ENCODE results near the gene CDAN1.
"Not testable (repeated sequence)": the region's sequence is repeated elsewhere in the genome, so short reads cannot be mapped to it uniquely, and the experiment has no call there.

Gene CDAN1

DNA sequence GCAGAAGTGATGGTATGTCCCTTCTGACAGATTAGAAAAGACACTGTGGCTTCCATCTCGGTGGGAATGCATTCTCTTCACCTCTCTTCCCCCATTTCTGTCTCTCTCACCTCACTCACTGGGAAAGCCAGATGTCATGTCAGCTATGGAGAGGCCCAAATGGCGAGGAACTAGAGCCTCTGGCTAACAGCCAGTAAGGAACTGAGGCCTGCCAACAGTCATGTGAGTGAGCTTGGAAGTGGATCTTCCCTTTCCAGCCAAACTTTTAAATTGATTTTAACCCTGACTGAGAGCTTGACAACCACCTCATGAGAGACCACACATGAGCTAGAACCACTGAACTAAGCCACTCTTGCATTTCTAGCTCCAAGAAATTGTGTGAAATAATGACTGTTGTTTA lies 35.2 kb upstream of the CDAN1 start:
- Histone ChIP-seq H2AFZ (ENCODE audit: low read depth, low read length, severe bottlenecking) (no peak overlapping the region), H3K9me3 (ENCODE audit: insufficient read depth, low read length) (no peaks in the 10 kb centered on the region), H3K27ac (ENCODE audit: low read depth, low read length) (no peak overlapping the region), H3K9me2 (replicated peaks; ENCODE audit: insufficient read depth, low read length) (no peaks in the 10 kb centered on the region), H3K79me2 (ENCODE audit: insufficient read depth, low read length) (no peaks in the 10 kb centered on the region), H3K36me3 (ENCODE audit: low read length) (no peaks in the 10 kb centered on the region), H3K4me2 (ENCODE audit: low read depth, low read length, poor library complexity, severe bottlenecking) (no peak overlapping the region), H4K20me1 (ENCODE audit: low read depth, low read length) (no peaks in the 10 kb centered on the region), H3F3A (ENCODE audit: insufficient read depth) (no peaks in the 10 kb centered on the region), H3K4me3 (ENCODE audit: insufficient read depth, low read length, poor library complexity, severe bottlenecking) (no peak overlapping the region), H3K27me3 (ENCODE audit: low read length) (no peaks in the 10 kb centered on the region), H3K9ac (ENCODE audit: low read length) (no peak overlapping the region)
- TF ChIP-seq, protein P1, sequence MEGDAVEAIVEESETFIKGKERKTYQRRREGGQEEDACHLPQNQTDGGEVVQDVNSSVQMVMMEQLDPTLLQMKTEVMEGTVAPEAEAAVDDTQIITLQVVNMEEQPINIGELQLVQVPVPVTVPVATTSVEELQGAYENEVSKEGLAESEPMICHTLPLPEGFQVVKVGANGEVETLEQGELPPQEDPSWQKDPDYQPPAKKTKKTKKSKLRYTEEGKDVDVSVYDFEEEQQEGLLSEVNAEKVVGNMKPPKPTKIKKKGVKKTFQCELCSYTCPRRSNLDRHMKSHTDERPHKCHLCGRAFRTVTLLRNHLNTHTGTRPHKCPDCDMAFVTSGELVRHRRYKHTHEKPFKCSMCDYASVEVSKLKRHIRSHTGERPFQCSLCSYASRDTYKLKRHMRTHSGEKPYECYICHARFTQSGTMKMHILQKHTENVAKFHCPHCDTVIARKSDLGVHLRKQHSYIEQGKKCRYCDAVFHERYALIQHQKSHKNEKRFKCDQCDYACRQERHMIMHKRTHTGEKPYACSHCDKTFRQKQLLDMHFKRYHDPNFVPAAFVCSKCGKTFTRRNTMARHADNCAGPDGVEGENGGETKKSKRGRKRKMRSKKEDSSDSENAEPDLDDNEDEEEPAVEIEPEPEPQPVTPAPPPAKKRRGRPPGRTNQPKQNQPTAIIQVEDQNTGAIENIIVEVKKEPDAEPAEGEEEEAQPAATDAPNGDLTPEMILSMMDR (IDR thresholded peaks at IDR 0.05; ENCODE audit: insufficient read depth, low read length, poor library complexity, severe bottlenecking) = no peak
- no peak for TF ChIP-seq EZH2phosphoT487 (conservative IDR thresholded peaks at IDR 0.05; ENCODE audit: low read length)

DNA sequence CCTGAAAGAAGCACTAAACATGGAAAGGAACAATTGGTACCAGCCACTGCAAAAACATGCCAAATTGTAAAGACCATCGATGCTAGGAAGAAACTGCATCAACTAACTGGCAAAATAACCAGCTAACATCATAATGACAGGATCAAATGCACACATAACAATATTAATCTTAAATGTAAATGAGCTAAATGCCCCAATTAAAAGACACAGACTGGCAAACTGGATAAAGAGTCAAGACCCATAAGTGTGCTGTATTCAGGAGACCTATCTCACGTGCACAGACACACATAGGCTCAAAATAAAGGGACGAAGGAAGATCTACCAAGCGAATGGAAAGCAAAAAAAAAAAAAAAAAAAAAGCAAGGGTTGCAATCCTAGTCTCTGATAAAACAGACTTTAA lies 29.2 kb upstream of the CDAN1 start:
- H3K4me3 ChIP-seq (ENCODE audit: insufficient read depth, low read length, poor library complexity, severe bottlenecking); H3K36me3 ChIP-seq (ENCODE audit: low read length); H3K27me3 ChIP-seq (ENCODE audit: low read length); H3K9me2 ChIP-seq (replicated peaks; ENCODE audit: insufficient read depth, low read length); H3K9ac ChIP-seq (ENCODE audit: low read length); H3F3A ChIP-seq (ENCODE audit: insufficient read depth); H3K4me2 ChIP-seq (ENCODE audit: low read depth, low read length, poor library complexity, severe bottlenecking); H3K27ac ChIP-seq (ENCODE audit: low read depth, low read length); H2AFZ ChIP-seq (ENCODE audit: low read depth, low read length, severe bottlenecking); H4K20me1 ChIP-seq (ENCODE audit: low read depth, low read length); H3K79me2 ChIP-seq (ENCODE audit: insufficient read depth, low read length); H3K9me3 ChIP-seq (ENCODE audit: insufficient read depth, low read length): not testable (repeated sequence)

DNA sequence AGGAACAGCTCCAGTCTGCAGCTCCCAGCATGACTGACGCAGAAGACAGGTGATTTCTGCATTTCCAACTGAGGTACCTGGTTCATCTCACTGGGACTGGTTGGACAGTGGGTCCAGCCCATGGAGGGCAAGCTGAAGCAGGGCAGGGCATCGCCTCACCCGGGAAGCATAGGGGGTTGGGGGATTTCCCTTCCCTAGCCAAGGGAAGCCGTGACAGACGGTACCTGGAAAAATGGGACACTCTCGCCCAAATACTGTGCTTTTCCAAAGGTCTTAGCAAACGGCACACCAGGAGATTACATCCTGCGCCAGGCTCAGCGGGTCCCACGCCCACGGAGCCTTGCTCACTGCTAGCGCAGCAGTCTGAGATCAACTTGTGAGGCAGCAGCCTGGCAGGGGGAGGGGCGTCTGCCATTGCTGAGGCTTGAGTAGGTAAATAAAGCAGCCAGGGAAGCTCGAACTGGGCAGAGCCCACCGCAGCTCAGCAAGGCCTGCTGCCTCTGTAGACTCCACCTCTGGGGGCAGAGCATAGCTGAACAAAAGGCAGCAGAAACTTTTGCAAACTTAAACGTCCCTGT lies 27.3 kb upstream of the CDAN1 start:
- not testable (repeated sequence) for H3K36me3 ChIP-seq (ENCODE audit: low read length); H3K9ac ChIP-seq (ENCODE audit: low read length); H3K4me3 ChIP-seq (ENCODE audit: insufficient read depth, low read length, poor library complexity, severe bottlenecking); H2AFZ ChIP-seq (ENCODE audit: low read depth, low read length, severe bottlenecking); H3K79me2 ChIP-seq (ENCODE audit: insufficient read depth, low read length); H3K4me2 ChIP-seq (ENCODE audit: low read depth, low read length, poor library complexity, severe bottlenecking); H4K20me1 ChIP-seq (ENCODE audit: low read depth, low read length); H3K27ac ChIP-seq (ENCODE audit: low read depth, low read length); H3F3A ChIP-seq (ENCODE audit: insufficient read depth); H3K27me3 ChIP-seq (ENCODE audit: low read length); H3K9me2 ChIP-seq (replicated peaks; ENCODE audit: insufficient read depth, low read length)
- H3K9me3 ChIP-seq (ENCODE audit: insufficient read depth, low read length) = peaks cover 12% of the 10 kb centered on the region; the same call in 1 of the 2 replicates

DNA sequence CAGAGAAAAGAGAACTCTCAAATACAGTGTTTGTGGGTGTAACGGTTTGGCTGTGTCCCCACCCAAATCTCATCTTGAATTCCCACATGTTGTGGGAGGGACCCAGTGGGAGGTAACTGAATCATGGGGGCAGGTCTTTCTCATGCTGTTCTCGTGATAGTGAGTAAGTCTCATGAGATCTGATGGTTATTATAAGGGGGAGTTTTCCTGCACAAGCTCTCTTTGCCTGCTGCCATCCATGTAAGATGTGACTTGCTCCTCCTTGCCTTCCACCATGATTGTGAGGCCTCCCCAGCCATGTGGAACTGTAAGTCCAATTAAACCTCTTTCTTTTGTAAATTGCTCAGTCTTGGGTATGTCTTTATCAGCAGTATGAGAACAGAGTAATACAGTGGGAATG lies 24.9 kb upstream of the CDAN1 start:
- H3K79me2 ChIP-seq (ENCODE audit: insufficient read depth, low read length); H3K9me2 ChIP-seq (replicated peaks; ENCODE audit: insufficient read depth, low read length); H3F3A ChIP-seq (ENCODE audit: insufficient read depth); H3K36me3 ChIP-seq (ENCODE audit: low read length); H3K4me2 ChIP-seq (ENCODE audit: low read depth, low read length, poor library complexity, severe bottlenecking); H3K4me3 ChIP-seq (ENCODE audit: insufficient read depth, low read length, poor library complexity, severe bottlenecking); H4K20me1 ChIP-seq (ENCODE audit: low read depth, low read length); H3K9ac ChIP-seq (ENCODE audit: low read length); H2AFZ ChIP-seq (ENCODE audit: low read depth, low read length, severe bottlenecking); H3K27me3 ChIP-seq (ENCODE audit: low read length); H3K27ac ChIP-seq (ENCODE audit: low read depth, low read length): not testable (repeated sequence)
- peaks cover 12% of the 10 kb centered on the region; the same call in 1 of the 2 replicates for H3K9me3 ChIP-seq (ENCODE audit: insufficient read depth, low read length)

DNA sequence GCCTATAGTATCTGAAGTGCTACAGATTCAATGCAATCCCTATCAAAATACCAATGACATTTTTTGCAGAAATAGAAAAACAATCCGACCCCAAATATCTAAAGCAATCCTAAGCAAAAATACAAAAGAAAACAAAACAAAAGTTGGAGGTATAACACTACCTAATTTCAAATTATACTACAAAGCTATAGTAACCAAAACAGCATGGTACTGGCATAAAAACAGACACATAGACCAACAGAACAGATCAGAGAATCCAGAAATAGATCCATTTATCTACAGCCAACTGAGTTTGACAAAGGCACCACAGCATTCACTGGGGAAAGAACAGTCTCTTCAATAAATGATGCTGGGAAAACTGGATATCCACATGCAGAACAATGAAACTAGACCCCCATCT lies 23.8 kb upstream of the CDAN1 start:
- no peak overlapping the region for H3K4me3 ChIP-seq (ENCODE audit: insufficient read depth, low read length, poor library complexity, severe bottlenecking)
- peaks cover 12% of the 10 kb centered on the region; the same call in 1 of the 2 replicates for H3K9me3 ChIP-seq (ENCODE audit: insufficient read depth, low read length)
- H4K20me1 ChIP-seq (ENCODE audit: low read depth, low read length) = no peaks in the 10 kb centered on the region
- 0 out of 2 replicates have a peak, but pooled peaks cover 8% of the 10 kb centered on the region for H3K36me3 ChIP-seq (ENCODE audit: low read length)
- no peak overlapping the region for H3K9ac ChIP-seq (ENCODE audit: low read length)
- H3K27ac ChIP-seq (ENCODE audit: low read depth, low read length) = no peak overlapping the region
- H3F3A ChIP-seq (ENCODE audit: insufficient read depth) = no peaks in the 10 kb centered on the region
- TF ChIP-seq, protein P1 (IDR thresholded peaks at IDR 0.05; ENCODE audit: insufficient read depth, low read length, poor library complexity, severe bottlenecking) = no peak
- no peak for TF ChIP-seq EZH2phosphoT487 (conservative IDR thresholded peaks at IDR 0.05; ENCODE audit: low read length)
- no peaks in the 10 kb centered on the region for H3K27me3 ChIP-seq (ENCODE audit: low read length)
- H2AFZ ChIP-seq (ENCODE audit: low read depth, low read length, severe bottlenecking) = no peak overlapping the region
- H3K79me2 ChIP-seq (ENCODE audit: insufficient read depth, low read length) = no peaks in the 10 kb centered on the region
- no peak overlapping the region for H3K4me2 ChIP-seq (ENCODE audit: low read depth, low read length, poor library complexity, severe bottlenecking)
- no peaks in the 10 kb centered on the region for H3K9me2 ChIP-seq (replicated peaks; ENCODE audit: insufficient read depth, low read length)
